Stimulated activated CD4-positive, alpha-beta T cell treated with anti-CD3 and anti-CD28 coated beads, Interleukin-4, amount 100 ng/mL, for 24 hours (primary cell): ENCODE results near the gene SNRPA1.

Experiments
- DNase-seq: peaks from one replicate; pipeline ENCODE4 v3.0.0-alpha.2; 2020

Gene SNRPA1

DNA sequence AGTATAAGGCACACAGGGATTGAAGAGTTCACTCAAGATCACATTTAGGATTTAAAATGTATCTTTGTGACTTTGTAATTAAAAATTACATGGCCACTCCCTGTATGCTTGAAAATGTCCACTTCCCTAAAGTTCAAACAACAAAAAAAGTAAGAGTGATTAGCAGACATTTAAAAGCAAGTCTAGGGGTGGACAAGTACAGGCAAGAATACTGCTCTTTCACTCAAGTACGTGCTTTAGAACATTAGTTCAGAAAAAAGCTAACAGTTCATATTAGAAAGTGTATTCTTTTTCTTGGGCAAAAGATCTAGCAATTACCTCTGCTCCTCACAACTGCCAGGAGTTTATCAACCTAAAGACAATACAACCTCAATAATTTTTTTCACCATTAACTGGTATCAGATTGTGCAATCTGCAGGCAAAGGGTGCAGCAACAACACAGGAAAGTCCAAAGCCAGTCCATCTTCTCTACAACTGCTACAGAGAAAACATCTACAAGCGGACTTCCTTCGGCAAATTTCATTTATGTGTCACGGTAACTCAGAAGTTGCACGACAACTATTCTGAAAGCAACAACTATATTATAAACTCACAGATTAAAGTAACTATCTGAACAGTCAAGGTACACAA, 61.3 kb downstream of the SNRPA1 start:
- no peak for DNase-seq

- DNase-seq: no peak
Measured at GRCh38 chr15:101232677-101233076, 62.4 kb downstream of the SNRPA1 start.
